PC-9 (cell line): ENCODE measurements around the gene MPHOSPH9. TPM values are rescaled to one million over a fixed set of nuclear protein-coding genes. Genes with fewer than 3 reads are reported as not detected.

Experiments used
- BruUV-seq: library from RNA; stranded (reverse); fragments of 400-500 nt; replicated peaks from 2 replicates; lab custom pipeline; 2021; lab: Mats Ljungman, UMichigan
- CTCF ChIA-PET: fragments of 300-600 bp; sonication (Branson Sonifier 250); formaldehyde crosslinking; loops from one replicate; lab custom pipeline; 2022; ENCODE audit warnings: antibody characterized with exemption; lab: Charles Lee
- POLR2A ChIA-PET: fragments of 300-600 bp; sonication (Branson Sonifier 250); formaldehyde crosslinking; loops from one replicate; lab custom pipeline; 2022; ENCODE audit warnings: antibody characterized with exemption; ENCODE audit not compliant: unreplicated experiment; lab: Charles Lee
- DNase-seq, 2 experiments: peaks; one replicate each; pipeline versions ENCODE4 v3.0.0 to v3.0.0-alpha.2; 2015 to 2022; ENCODE audit warnings: mixed read lengths in 1 of 2
- H2AFZ ChIP-seq: fragments of 200-600 bp; sonication (generic); 2 replicates; pipeline ENCODE4 v1.8.1; 2017; ENCODE audit warnings: antibody characterized with exemption
- H3F3A ChIP-seq: fragments of 200-600 bp; sonication (generic); 2 replicates; pipeline ENCODE4 v1.8.1; 2017; ENCODE audit warnings: antibody characterized with exemption, mild to moderate bottlenecking, low read depth; ENCODE audit not compliant: insufficient read depth
- H3K27ac ChIP-seq: fragments of 200-600 bp; sonication (generic); 2 replicates; pipeline ENCODE4 v1.6.1; 2016; ENCODE audit warnings: mixed run types
- H3K27me3 ChIP-seq: fragments of 200-600 bp; sonication (generic); 2 replicates; pipeline ENCODE4 v1.6.1; 2016; ENCODE audit warnings: low read depth, mixed run types; ENCODE audit not compliant: insufficient read depth
- H3K36me3 ChIP-seq: fragments of 200-600 bp; sonication (generic); 2 replicates; pipeline ENCODE4 v1.6.1; 2016; ENCODE audit warnings: low read depth, mixed run types
- H3K4me1 ChIP-seq: fragments of 200-600 bp; sonication (generic); replicated peaks from 2 replicates; pipeline ENCODE4 v1.6.1; 2016; ENCODE audit warnings: mixed run types; ENCODE audit not compliant: insufficient read depth
- H3K4me2 ChIP-seq: fragments of 200-600 bp; sonication (generic); 2 replicates; pipeline ENCODE4 v1.6.1; 2017; ENCODE audit warnings: mixed run types
- H3K4me3 ChIP-seq: fragments of 200-600 bp; sonication (generic); 2 replicates; pipeline ENCODE4 v1.6.1; 2016; ENCODE audit warnings: mixed run types
- H3K79me2 ChIP-seq: fragments of 200-600 bp; sonication (generic); 2 replicates; pipeline ENCODE4 v1.6.1; 2017; ENCODE audit warnings: low read depth, mixed run types
- H3K9me2 ChIP-seq: fragments of 200-600 bp; sonication (generic); 2 replicates; pipeline ENCODE4 v1.8.1; 2017; ENCODE audit warnings: mild to moderate bottlenecking; ENCODE audit not compliant: insufficient read depth
- H3K9me3 ChIP-seq: fragments of 200-600 bp; sonication (generic); 2 replicates; pipeline ENCODE4 v1.8.1; 2016; ENCODE audit warnings: low read depth; ENCODE audit not compliant: insufficient read depth
- H4K20me1 ChIP-seq: fragments of 200-600 bp; sonication (generic); 2 replicates; pipeline ENCODE4 v1.8.1; 2017; ENCODE audit not compliant: insufficient read depth
- EZH2 ChIP-seq: fragments of 200-600 bp; sonication (generic); IDR thresholded peaks from 2 replicates; pipeline ENCODE4 v1.8.0; 2017; ENCODE audit warnings: antibody characterized with exemption, low read depth
- intact Hi-C: fragments of 100-400 bp; cut with micrococcal nuclease; formaldehyde crosslinking; loops from one replicate; pipeline ENCODE4 v1.10.0; 2022; ENCODE audit not compliant: unreplicated experiment
- total RNA-seq: library from RNA; stranded (reverse); gene quantifications from 2 replicates; pipeline ENCODE4 v1.2.3, GENCODE V29; 2021
- TF ChIP-seq, protein P1 (sequence below): fragments of 200-600 bp; sonication (generic); conservative IDR thresholded peaks from 2 replicates; pipeline ENCODE4 v1.6.1; 2017; ENCODE audit warnings: mixed run types, antibody characterized with exemption, mild to moderate bottlenecking, moderate library complexity

The MPHOSPH9 gene
- total RNA-seq, 1 experiment from 2014 or later: 58.5 TPM

DNA sequence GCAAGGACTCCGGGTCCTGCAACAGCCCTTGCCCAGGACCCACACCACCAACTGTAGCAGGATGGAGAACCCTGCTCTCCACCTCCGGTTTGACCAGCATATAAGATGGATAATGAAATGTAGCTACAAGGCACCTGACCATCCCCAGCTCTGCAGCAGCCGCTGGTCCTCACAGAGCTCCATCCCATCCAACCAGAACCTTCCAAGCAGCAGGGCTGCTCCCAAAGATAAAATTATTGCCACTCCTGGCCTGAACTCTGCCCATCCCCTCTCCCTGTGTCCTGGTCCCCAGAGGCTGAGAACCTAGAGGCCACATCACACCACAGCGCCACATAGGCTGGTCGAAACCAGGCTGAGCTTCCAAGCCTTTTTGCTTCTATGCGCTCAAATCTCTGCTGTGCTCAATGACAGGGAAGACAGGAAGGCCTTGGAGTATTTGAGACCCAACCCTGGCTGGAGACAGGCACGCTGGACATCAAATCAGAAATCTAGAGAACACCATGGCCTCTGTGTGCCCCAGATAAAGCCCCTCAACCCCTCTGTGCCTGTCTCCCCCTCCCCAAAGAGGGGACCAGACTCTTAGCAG is 34.5 kb upstream of the MPHOSPH9 start:
- CTCF ChIA-PET: no interaction called here
- H3K79me2 ChIP-seq: peaks cover 17% of the 10 kb centered on the region
- H3K27ac ChIP-seq: no peak overlapping the region
- no peaks in the 10 kb centered on the region for H3K9me3 ChIP-seq
- TF ChIP-seq EZH2: no peak
- TF ChIP-seq, protein P1, sequence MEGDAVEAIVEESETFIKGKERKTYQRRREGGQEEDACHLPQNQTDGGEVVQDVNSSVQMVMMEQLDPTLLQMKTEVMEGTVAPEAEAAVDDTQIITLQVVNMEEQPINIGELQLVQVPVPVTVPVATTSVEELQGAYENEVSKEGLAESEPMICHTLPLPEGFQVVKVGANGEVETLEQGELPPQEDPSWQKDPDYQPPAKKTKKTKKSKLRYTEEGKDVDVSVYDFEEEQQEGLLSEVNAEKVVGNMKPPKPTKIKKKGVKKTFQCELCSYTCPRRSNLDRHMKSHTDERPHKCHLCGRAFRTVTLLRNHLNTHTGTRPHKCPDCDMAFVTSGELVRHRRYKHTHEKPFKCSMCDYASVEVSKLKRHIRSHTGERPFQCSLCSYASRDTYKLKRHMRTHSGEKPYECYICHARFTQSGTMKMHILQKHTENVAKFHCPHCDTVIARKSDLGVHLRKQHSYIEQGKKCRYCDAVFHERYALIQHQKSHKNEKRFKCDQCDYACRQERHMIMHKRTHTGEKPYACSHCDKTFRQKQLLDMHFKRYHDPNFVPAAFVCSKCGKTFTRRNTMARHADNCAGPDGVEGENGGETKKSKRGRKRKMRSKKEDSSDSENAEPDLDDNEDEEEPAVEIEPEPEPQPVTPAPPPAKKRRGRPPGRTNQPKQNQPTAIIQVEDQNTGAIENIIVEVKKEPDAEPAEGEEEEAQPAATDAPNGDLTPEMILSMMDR: no peak
- intact Hi-C loops: no loop called here
- H2AFZ ChIP-seq: no peak overlapping the region
- H3K36me3 ChIP-seq: 0 out of 2 replicates have a peak, but pooled peaks cover 3% of the 10 kb centered on the region
- no peaks in the 10 kb centered on the region for H3K4me1 ChIP-seq
- peaks cover 5% of the 10 kb centered on the region; the same call in 1 of the 2 replicates for H3F3A ChIP-seq
- no peaks in the 10 kb centered on the region; the same call in 1 of the 2 replicates for H4K20me1 ChIP-seq
- no peaks in the 10 kb centered on the region for H3K27me3 ChIP-seq
- DNase-seq: no peak
- H3K4me3 ChIP-seq: no peak overlapping the region
- POLR2A ChIA-PET: interaction anchor here (0.5 kb wide), 1 partner anchor 445 kb away, joined by 3 read pairs; the partner anchor contains the start of gene ATP6V0A2
- BruUV-seq: no TSS peak
- no peaks in the 10 kb centered on the region for H3K9me2 ChIP-seq
- no peak overlapping the region for H3K4me2 ChIP-seq

GRCh38 chr12:123266679-123267277 is 33.8 kb upstream of the MPHOSPH9 start:
- no peak for TF ChIP-seq EZH2
- TF ChIP-seq, protein P1: no peak
- no TSS peak for BruUV-seq
- H3F3A ChIP-seq: peaks cover 5% of the 10 kb centered on the region; the same call in 1 of the 2 replicates
- POLR2A ChIA-PET: no interaction called here
- H3K4me2 ChIP-seq: no peak overlapping the region
- peaks cover 17% of the 10 kb centered on the region for H3K79me2 ChIP-seq
- no peaks in the 10 kb centered on the region for H3K4me1 ChIP-seq
- no peaks in the 10 kb centered on the region for H3K9me3 ChIP-seq
- H3K9me2 ChIP-seq: no peaks in the 10 kb centered on the region
- H4K20me1 ChIP-seq: no peaks in the 10 kb centered on the region; the same call in 1 of the 2 replicates
- no peaks in the 10 kb centered on the region for H3K27me3 ChIP-seq
- CTCF ChIA-PET: no interaction called here
- H2AFZ ChIP-seq: no peak overlapping the region
- H3K4me3 ChIP-seq: no peak overlapping the region
- no peak overlapping the region for H3K27ac ChIP-seq
- DNase-seq: no peak
- intact Hi-C loops: no loop called here
- 0 out of 2 replicates have a peak, but pooled peaks cover 5% of the 10 kb centered on the region for H3K36me3 ChIP-seq

- Histone ChIP-seq H3K9me3 (no peaks in the 10 kb centered on the region), H3K4me3 (no peak overlapping the region), H3K27ac (no peak overlapping the region), H3F3A (peaks cover 5% of the 10 kb centered on the region; the same call in 1 of the 2 replicates), H3K4me1 (no peaks in the 10 kb centered on the region), H3K27me3 (no peaks in the 10 kb centered on the region), H3K79me2 (peaks cover 17% of the 10 kb centered on the region), H4K20me1 (no peaks in the 10 kb centered on the region; the same call in 1 of the 2 replicates), H3K4me2 (no peak overlapping the region), H3K9me2 (no peaks in the 10 kb centered on the region), H3K36me3 (0 out of 2 replicates have a peak, but pooled peaks cover 5% of the 10 kb centered on the region), H2AFZ (no peak overlapping the region)
- CTCF ChIA-PET: no interaction called here
- POLR2A ChIA-PET: no interaction called here
- no peak for DNase-seq
- intact Hi-C loops: no loop called here
- no peak for TF ChIP-seq EZH2
- TF ChIP-seq, protein P1: no peak
- BruUV-seq: no TSS peak
Measured at GRCh38 chr12:123265851-123266678, 33.1 kb upstream of the MPHOSPH9 start.
